K562 (cell line): Measurements from ENCODE around the gene ZNF385C. TPM values are rescaled to one million over a fixed set of nuclear protein-coding genes. Genes with fewer than 3 reads are reported as not detected.

Source experiments
- ATAC-seq: fragments of 200-7000 bp; cut with Tn5 transposase; 3 replicates; pipeline ENCODE4 v1.9.1; 2020; ENCODE audit warnings: moderate library complexity
- BruUV-seq: library from RNA; stranded (reverse); fragments of 400-500 nt; replicated peaks from 2 replicates; lab custom pipeline; 2021; lab: Mats Ljungman, UMichigan
- CTCF ChIA-PET: fragments of 300-600 bp; formaldehyde crosslinking; extraction: SDS; loops from one replicate; lab custom pipeline; 2021; ENCODE audit warnings: low intra/inter-chr PET ratio; lab: Yijun Ruan, JAX
- POLR2A ChIA-PET: fragments of 300-600, 350-650 bp; sonication (Branson Sonifier 250); formaldehyde crosslinking; extraction: SDS; loops from one replicate; lab custom pipeline; 2021; ENCODE audit warnings: antibody characterized with exemption, inconsistent platforms; lab: Yijun Ruan, JAX
- DNase-seq, 4 experiments: peaks; one replicate each; pipeline versions ENCODE4 v3.0.0 to v3.0.0-alpha.2; 2011 to 2018; ENCODE audit warnings: low spot score in 3 of 4, mixed read lengths in 3 of 4; ENCODE audit errors: extremely low read depth in 1 of 4
- FAIRE-seq: peaks from 2 replicates; lab custom pipeline; 2011; peaks lifted over from hg19 to GRCh38; lab: Jason Lieb, UNC
- H2AFZ ChIP-seq: 2 replicates; pipeline ENCODE4 v1.6.0; 2011; ENCODE audit warnings: low read depth, low read length, control low read depth, inconsistent platforms
- H3K27ac ChIP-seq: fragments of 200-600 bp; 3 replicates; pipeline ENCODE4 v1.8.0; 2011; ENCODE audit warnings: low read depth, mild to moderate bottlenecking, control low read depth, inconsistent platforms, low read length, moderate library complexity, mixed read lengths; ENCODE audit errors: extremely low read depth
- H3K27me3 ChIP-seq, 2 experiments: fragments of 300-600 bp in 1 of 2; 2 replicates in 1 of 2; 3 replicates in 1 of 2; pipeline versions ENCODE4 v1.6.0 to v1.8.0; 2011; ENCODE audit warnings: inconsistent platforms in 2 of 2, low read length in 2 of 2, mild to moderate bottlenecking in 1 of 2, mixed read lengths in 1 of 2, moderate library complexity in 1 of 2; ENCODE audit not compliant: control insufficient read depth in 2 of 2, insufficient read depth in 2 of 2
- H3K36me3 ChIP-seq: fragments of 300-600 bp; 3 replicates; pipeline ENCODE4 v1.8.0; 2011; ENCODE audit warnings: mild to moderate bottlenecking, low read length, inconsistent platforms; ENCODE audit not compliant: control insufficient read depth, insufficient read depth
- H3K4me1 ChIP-seq, 2 experiments: fragments of 200-600 bp in 1 of 2; replicated peaks in 1 of 2; 2 replicates in 1 of 2; 3 replicates in 1 of 2; pipeline versions ENCODE4 v1.5.1 to v1.8.0; 2011; ENCODE audit warnings: inconsistent platforms in 2 of 2, low read length in 2 of 2, mild to moderate bottlenecking in 1 of 2, mixed read lengths in 1 of 2, moderate library complexity in 1 of 2; ENCODE audit not compliant: control insufficient read depth in 2 of 2, insufficient read depth in 2 of 2
- H3K4me2 ChIP-seq: 2 replicates; pipeline ENCODE4 v1.6.1; 2011; ENCODE audit warnings: low read length, control low read depth, inconsistent platforms, mixed read lengths; ENCODE audit not compliant: insufficient read depth
- H3K4me3 ChIP-seq: fragments of 200-600 bp; sonication (generic), shearing (Covaris generic); 2 replicates; pipeline ENCODE4 v1.5.1; 2016; ENCODE audit warnings: control low read depth, inconsistent platforms
- H3K79me2 ChIP-seq: fragments of 200-600 bp; 3 replicates; pipeline ENCODE4 v1.8.0; 2011; ENCODE audit warnings: low read length, inconsistent platforms; ENCODE audit not compliant: control insufficient read depth, insufficient read depth
- H3K9ac ChIP-seq, 2 experiments: 2 replicates each; pipeline versions ENCODE4 v1.6.0 to v1.6.1; 2011; ENCODE audit warnings: low read depth in 2 of 2, low read length in 2 of 2, control low read depth in 1 of 2, inconsistent platforms in 1 of 2, mild to moderate bottlenecking in 1 of 2, mixed read lengths in 1 of 2; ENCODE audit not compliant: insufficient read depth in 1 of 2
- H3K9me1 ChIP-seq: one replicate; pipeline ENCODE4 v1.6.0; 2011; ENCODE audit warnings: inconsistent platforms, mild to moderate bottlenecking, low read length, moderate library complexity; ENCODE audit not compliant: control insufficient read depth, insufficient read depth
- H3K9me3 ChIP-seq: replicated peaks from 2 replicates; pipeline ENCODE4 v1.5.1; 2011; ENCODE audit warnings: low read depth, low read length, inconsistent platforms; ENCODE audit not compliant: control insufficient read depth, insufficient read depth
- H4K20me1 ChIP-seq: replicated peaks from 2 replicates; pipeline ENCODE4 v1.6.1; 2011; ENCODE audit warnings: low read length, inconsistent platforms, mixed read lengths; ENCODE audit not compliant: control insufficient read depth, insufficient read depth
- XRCC5 ChIP-seq: fragments of 200-400 bp; formaldehyde crosslinking; IDR thresholded peaks from 2 replicates; pipeline ENCODE4 v1.6.1; 2017; ENCODE audit warnings: low read depth, mild to moderate bottlenecking, low read length
- WGBS: fragments of 100-300 bp; shearing (Covaris generic); methylation state at CpG from one replicate; pipeline ENCODE4 v1.1.6; 2016; ENCODE audit warnings: low coverage, mixed read lengths; ENCODE audit not compliant: insufficient coverage; ENCODE audit errors: missing lambda C conversion rate; 5-methylcytosine and 5-hydroxymethylcytosine counted together
- in situ Hi-C: fragments of 300-500 bp; cut with MboI; formaldehyde crosslinking; loops from 4 replicates; pipeline ENCODE4 v1.15.0; 2018; ENCODE audit warnings: inconsistent platforms, mixed read lengths
- intact Hi-C: fragments of 100-400 bp; cut with micrococcal nuclease; formaldehyde crosslinking; loops from 2 replicates; pipeline ENCODE4 v1.14.2; 2022
- polyA plus RNA-seq, 8 experiments: library from polyadenylated mRNA; depleted of rRNA in 4 of 8; stranded (reverse) in 5 of 8; unstranded in 3 of 8; fragments of >200 nt; fragmentation: Nextera tagmentation in 2 of 8; fragmentation: Illumina TruSeq in 1 of 8; extraction: Ambion mirVana in 2 of 8; extraction: Trizol in 1 of 8; gene quantifications; 2 replicates each; pipeline versions ENCODE4 v1.2.1 to v1.2.3, GENCODE V29; 2011 to 2014; ENCODE audit warnings: inconsistent platforms in 1 of 8, missing spikeins in 1 of 8
- total RNA-seq, 7 experiments: library from RNA; depleted of rRNA in 6 of 7; stranded (reverse); fragments of >200 nt in 6 of 7; fragmentation: Illumina TruSeq in 2 of 7; extraction: Trizol in 2 of 7; gene quantifications; 2 replicates each; pipeline versions ENCODE4 v1.2.1 to v1.2.3, GENCODE V29; 2011 to 2021; ENCODE audit warnings: low replicate concordance in 1 of 7
- TF ChIP-seq, protein P1 (sequence below): sonication (generic); formaldehyde crosslinking; IDR thresholded peaks from 2 replicates; pipeline ENCODE4 v1.8.0; 2022; ENCODE audit warnings: mild to moderate bottlenecking, missing genetic modification reagents

ZNF385C gene
- total and polyA plus RNA-seq, 9 of the 15 experiments (the other 6 are each of a cell fraction or from before 2014, with no cell fraction given) = 0.03 to 0.35 (median 0.18) TPM; not detected in 1

DNA sequence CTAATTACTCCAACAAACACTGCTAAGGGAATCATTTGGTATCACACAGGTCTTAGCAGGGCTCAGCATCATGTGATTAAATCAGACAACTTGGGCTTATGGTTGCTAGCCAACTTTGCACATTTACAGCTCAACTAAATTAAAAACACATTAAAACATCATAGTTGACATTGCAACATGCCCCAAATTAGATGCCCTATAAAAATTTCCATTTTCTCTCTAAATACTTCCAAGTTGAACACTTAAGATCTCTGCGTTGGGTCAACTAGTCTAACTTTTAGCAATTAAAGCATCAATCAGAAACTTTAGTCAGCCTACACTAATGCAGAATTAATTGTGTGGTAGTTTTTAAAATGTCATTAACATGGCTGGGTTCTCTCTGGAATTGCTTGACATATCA lies 93.1 kb downstream of the ZNF385C start:
- no peak for DNase-seq
- Histone ChIP-seq H3K36me3 (peaks cover 63% of the 10 kb centered on the region), H3K9ac (no peak overlapping the region), H4K20me1 (peaks cover 26% of the 10 kb centered on the region), H3K4me2 (no peak overlapping the region), H3K27me3 (no peaks in the 10 kb centered on the region), H3K79me2 (peaks cover 92% of the 10 kb centered on the region), H3K27ac (no peak overlapping the region), H3K9me3 (no peaks in the 10 kb centered on the region), H3K9me1 (no peaks in the 10 kb centered on the region), H2AFZ (no peak overlapping the region), H3K4me3 (no peak overlapping the region), H3K4me1 (no peaks in the 10 kb centered on the region; a peak in 1 of 5 replicates)
- TF ChIP-seq XRCC5 = no peak
- TF ChIP-seq, protein P1, sequence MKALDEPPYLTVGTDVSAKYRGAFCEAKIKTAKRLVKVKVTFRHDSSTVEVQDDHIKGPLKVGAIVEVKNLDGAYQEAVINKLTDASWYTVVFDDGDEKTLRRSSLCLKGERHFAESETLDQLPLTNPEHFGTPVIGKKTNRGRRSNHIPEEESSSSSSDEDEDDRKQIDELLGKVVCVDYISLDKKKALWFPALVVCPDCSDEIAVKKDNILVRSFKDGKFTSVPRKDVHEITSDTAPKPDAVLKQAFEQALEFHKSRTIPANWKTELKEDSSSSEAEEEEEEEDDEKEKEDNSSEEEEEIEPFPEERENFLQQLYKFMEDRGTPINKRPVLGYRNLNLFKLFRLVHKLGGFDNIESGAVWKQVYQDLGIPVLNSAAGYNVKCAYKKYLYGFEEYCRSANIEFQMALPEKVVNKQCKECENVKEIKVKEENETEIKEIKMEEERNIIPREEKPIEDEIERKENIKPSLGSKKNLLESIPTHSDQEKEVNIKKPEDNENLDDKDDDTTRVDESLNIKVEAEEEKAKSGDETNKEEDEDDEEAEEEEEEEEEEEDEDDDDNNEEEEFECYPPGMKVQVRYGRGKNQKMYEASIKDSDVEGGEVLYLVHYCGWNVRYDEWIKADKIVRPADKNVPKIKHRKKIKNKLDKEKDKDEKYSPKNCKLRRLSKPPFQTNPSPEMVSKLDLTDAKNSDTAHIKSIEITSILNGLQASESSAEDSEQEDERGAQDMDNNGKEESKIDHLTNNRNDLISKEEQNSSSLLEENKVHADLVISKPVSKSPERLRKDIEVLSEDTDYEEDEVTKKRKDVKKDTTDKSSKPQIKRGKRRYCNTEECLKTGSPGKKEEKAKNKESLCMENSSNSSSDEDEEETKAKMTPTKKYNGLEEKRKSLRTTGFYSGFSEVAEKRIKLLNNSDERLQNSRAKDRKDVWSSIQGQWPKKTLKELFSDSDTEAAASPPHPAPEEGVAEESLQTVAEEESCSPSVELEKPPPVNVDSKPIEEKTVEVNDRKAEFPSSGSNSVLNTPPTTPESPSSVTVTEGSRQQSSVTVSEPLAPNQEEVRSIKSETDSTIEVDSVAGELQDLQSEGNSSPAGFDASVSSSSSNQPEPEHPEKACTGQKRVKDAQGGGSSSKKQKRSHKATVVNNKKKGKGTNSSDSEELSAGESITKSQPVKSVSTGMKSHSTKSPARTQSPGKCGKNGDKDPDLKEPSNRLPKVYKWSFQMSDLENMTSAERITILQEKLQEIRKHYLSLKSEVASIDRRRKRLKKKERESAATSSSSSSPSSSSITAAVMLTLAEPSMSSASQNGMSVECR = no peak
- intact Hi-C loops = no loop called here
- ChIA-PET POLR2A (interaction anchor here (0.8 to 4.3 kb wide), 7 partner anchors 8 to 30 kb away, joined by 3 to 37 read pairs (median 4); partner anchors contain the start of gene DNAJC7), CTCF (no interaction called here)
- no peak for ATAC-seq
- WGBS = 95% methylated on average over 1 of the region's 1 CpG
- no peak for FAIRE-seq
- in situ Hi-C loops = no loop called here
- TSS peak; percentile 19 for BruUV-seq
